Liver (tissue), 9 donors: ENCODE measurements around the gene VEZF1. TPM values are rescaled to one million over a fixed set of nuclear protein-coding genes. Genes with fewer than 3 reads are reported as not detected.
A peak's percentile ranks its signal among the peaks of the same experiment; 100 is the strongest.

ENCODE experiments used
- DNase-seq: peaks from one replicate; pipeline ENCODE4 v3.0.0-alpha.2; 2017; ENCODE audit warnings: low spot score
- H3K27ac ChIP-seq, 2 donors: one replicate each; pipeline ENCODE4 v1.7.0; 2013; ENCODE audit warnings: inconsistent platforms in 2 of 2, low read length in 2 of 2, control low read depth in 1 of 2, low read depth in 1 of 2, mild to moderate bottlenecking in 1 of 2
- H3K27me3 ChIP-seq, 4 donors: one replicate each; pipeline versions ENCODE4 v1.6.1 to v1.7.0; 2013; ENCODE audit warnings: low read length in 3 of 4, inconsistent platforms in 1 of 4, mild to moderate bottlenecking in 1 of 4, moderate library complexity in 1 of 4; ENCODE audit not compliant: control insufficient read depth in 4 of 4, insufficient read depth in 4 of 4
- H3K36me3 ChIP-seq, 4 donors: one replicate each; pipeline versions ENCODE4 v1.6.1 to v1.7.0; 2013; ENCODE audit warnings: low read length in 3 of 4, mild to moderate bottlenecking in 3 of 4, low read depth in 1 of 4, moderate library complexity in 1 of 4; ENCODE audit not compliant: control insufficient read depth in 4 of 4, insufficient read depth in 3 of 4
- H3K4me1 ChIP-seq, 4 donors: one replicate each; pipeline versions ENCODE4 v1.6.1 to v1.7.0; 2013; ENCODE audit warnings: low read length in 3 of 4, mild to moderate bottlenecking in 3 of 4, moderate library complexity in 1 of 4; ENCODE audit not compliant: control insufficient read depth in 4 of 4, insufficient read depth in 4 of 4
- H3K4me3 ChIP-seq, 3 donors: one replicate each; pipeline versions ENCODE4 v1.6.1 to v1.7.0; 2013; ENCODE audit warnings: low read length in 3 of 3, control low read depth in 1 of 3, low read depth in 1 of 3, mild to moderate bottlenecking in 1 of 3
- H3K9ac ChIP-seq, 2 donors: one replicate each; pipeline ENCODE4 v1.7.0; 2013; ENCODE audit warnings: low read length in 2 of 2, mild to moderate bottlenecking in 2 of 2, moderate library complexity in 2 of 2, control low read depth in 1 of 2, low read depth in 1 of 2
- H3K9me3 ChIP-seq, 4 donors: one replicate each; pipeline versions ENCODE4 v1.6.1 to v1.7.0; 2013; ENCODE audit warnings: low read length in 3 of 4; ENCODE audit not compliant: control insufficient read depth in 4 of 4
- ATF3 ChIP-seq: IDR thresholded peaks from 2 replicates; pipeline ENCODE4 v1.6.1; 2016; ENCODE audit warnings: antibody characterized with exemption
- CTCF ChIP-seq: fragments of 150-350 bp; IDR thresholded peaks from 2 replicates; pipeline ENCODE4 v1.5.1; 2017; ENCODE audit warnings: improper control_type of control experiment, low read depth, low read length; ENCODE audit not compliant: missing input control
- EGR1 ChIP-seq, 2 donors: IDR thresholded peaks; 2 replicates each; pipeline ENCODE4 v1.6.1; 2016 to 2018; ENCODE audit warnings: antibody characterized with exemption in 2 of 2, low read depth in 2 of 2
- GABPA ChIP-seq, 2 donors: IDR thresholded peaks in 1 of 2; conservative IDR thresholded peaks in 1 of 2; 2 replicates each; pipeline ENCODE4 v1.6.1; 2016; ENCODE audit warnings: antibody characterized with exemption in 2 of 2, mild to moderate bottlenecking in 1 of 2, moderate library complexity in 1 of 2
- HNF4A ChIP-seq, 2 donors: conservative IDR thresholded peaks; 2 replicates each; pipeline ENCODE4 v1.6.1; 2016; ENCODE audit warnings: antibody characterized with exemption in 2 of 2, mild to moderate bottlenecking in 2 of 2
- HNF4G ChIP-seq: IDR thresholded peaks from 2 replicates; pipeline ENCODE4 v1.6.1; 2016; ENCODE audit warnings: antibody characterized with exemption
- JUND ChIP-seq, 2 donors: IDR thresholded peaks; 2 replicates each; pipeline ENCODE4 v1.6.1; 2016; ENCODE audit warnings: antibody characterized with exemption in 2 of 2
- NR2F2 ChIP-seq: IDR thresholded peaks from 2 replicates; pipeline ENCODE4 v1.6.1; 2016; ENCODE audit warnings: antibody characterized with exemption
- RAD21 ChIP-seq, 2 donors: IDR thresholded peaks; 2 replicates each; pipeline ENCODE4 v1.6.1; 2016; ENCODE audit warnings: antibody characterized with exemption in 2 of 2, mild to moderate bottlenecking in 2 of 2
- RXRA ChIP-seq, 2 donors: IDR thresholded peaks; 2 replicates each; pipeline ENCODE4 v1.6.1; 2017 to 2018; ENCODE audit warnings: antibody characterized with exemption in 2 of 2, mild to moderate bottlenecking in 1 of 2
- SP1 ChIP-seq: IDR thresholded peaks from 2 replicates; pipeline ENCODE4 v1.6.1; 2018; ENCODE audit warnings: antibody characterized with exemption, mild to moderate bottlenecking
- YY1 ChIP-seq: IDR thresholded peaks from 2 replicates; pipeline ENCODE4 v1.6.1; 2016; ENCODE audit warnings: antibody characterized with exemption, mild to moderate bottlenecking
- ZBTB33 ChIP-seq: IDR thresholded peaks from 2 replicates; pipeline ENCODE4 v1.6.1; 2016; ENCODE audit warnings: antibody characterized with exemption
- WGBS: extraction: QIAGEN DNeasy Blood & Tissue Kit; methylation state at CpG from one replicate; pipeline ENCODE4 v1.1.7; 2013; 5-methylcytosine and 5-hydroxymethylcytosine counted together
- polyA plus RNA-seq, 2 donors: library from polyadenylated mRNA; stranded (reverse) in 1 of 2; unstranded in 1 of 2; fragments of 200-250 nt in 1 of 2; fragments of >200 nt in 1 of 2; fragmentation: Nextera tagmentation in 1 of 2; extraction: Ambion mirVana in 1 of 2; gene quantifications; one replicate each; pipeline versions ENCODE4 v1.2.1 to v1.2.3, GENCODE V29; 2013 to 2015
- total RNA-seq, 2 donors: library from RNA; depleted of rRNA; stranded (reverse); fragments of >200 nt; gene quantifications; one replicate each; pipeline ENCODE4 v1.2.3, GENCODE V29; 2014
- TF ChIP-seq, protein P1 (sequence below): IDR thresholded peaks from 2 replicates; pipeline ENCODE4 v1.6.1; 2016; ENCODE audit warnings: antibody characterized with exemption
- donor health status: healthy.
- donor health status: healthy.
- donor health status: healthy.
- donor health status: healthy.
- donor health status: healthy.

VEZF1 gene
- total and polyA plus RNA-seq, 4 donors, result 7.9 to 26.2 (median 11.4) TPM

DNA sequence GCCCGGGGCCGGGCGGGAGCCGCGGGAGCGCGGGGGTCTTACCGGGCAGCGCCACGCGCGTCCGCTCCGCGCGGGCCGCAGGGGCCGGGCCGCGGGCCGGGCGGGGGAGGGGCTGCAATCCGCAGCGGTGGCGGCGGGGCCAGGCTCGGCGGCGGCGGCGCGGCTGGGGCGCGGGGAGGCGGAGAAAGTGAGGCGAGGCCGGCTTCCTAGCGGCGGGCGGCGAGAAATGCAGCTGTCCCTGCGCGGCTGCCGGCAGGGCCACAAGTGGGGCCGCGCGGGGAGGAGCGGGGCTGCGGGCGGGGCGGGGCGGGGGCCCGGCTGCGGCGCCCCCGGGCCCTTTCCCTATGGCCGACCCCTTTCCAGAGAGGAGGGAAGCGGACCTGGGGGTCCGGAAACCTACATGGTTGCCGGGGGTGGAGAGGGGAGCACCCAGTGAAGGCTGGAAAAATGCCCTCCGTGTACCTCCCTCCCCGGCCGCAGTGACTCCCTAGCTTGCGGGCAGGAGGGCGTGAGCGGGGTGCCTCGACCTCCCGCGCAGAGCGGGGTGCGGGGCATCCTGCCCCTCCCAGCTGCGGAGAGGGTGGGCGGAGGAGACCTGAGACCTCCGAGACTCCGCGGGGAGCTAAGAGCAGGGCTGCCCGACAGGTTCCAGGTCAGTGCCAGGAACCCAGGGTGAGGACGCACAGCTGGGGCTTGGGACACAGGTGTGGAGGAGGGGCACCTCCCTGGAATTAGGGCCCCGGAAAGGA lies 32.7 kb downstream of the VEZF1 start, which contains the start of gene CUEDC1:
Gene CUEDC1 (minus strand): TSS at position 230 of the 749 bp plus-strand sequence. CDS start 69,848 bp downstream, outside the sequence.
- 1% methylated on average over 79 of the region's 79 CpGs for WGBS
- peak within 1 kb of the TSS; percentile 46 to 89 (median 65) for H3K4me3 ChIP-seq
- H3K27me3 ChIP-seq, result no peaks in the 10 kb centered on the region
- no peaks in the 10 kb centered on the region for H3K9me3 ChIP-seq
- no peak for TF ChIP-seq JUND (IDR thresholded peaks at IDR 0.05)
- no peak for TF ChIP-seq RXRA (IDR thresholded peaks at IDR 0.05)
- no peak for TF ChIP-seq HNF4A (conservative IDR thresholded peaks at IDR 0.05)
- no peak for TF ChIP-seq GABPA (IDR thresholded peaks at IDR 0.05 in 1 of 2, conservative IDR thresholded peaks at IDR 0.05 in 1 of 2)
- no peak for TF ChIP-seq EGR1 (IDR thresholded peaks at IDR 0.05; ENCODE audit: low read depth in 2 of 2)
- no peak for TF ChIP-seq NR2F2
- no peak for TF ChIP-seq HNF4G
- peak; percentile 45 for TF ChIP-seq CTCF
- peaks cover 8 to 24% (median 20%) of the 10 kb centered on the region in 4 donors for H3K4me1 ChIP-seq
- no peaks in the 10 kb centered on the region for H3K36me3 ChIP-seq
- DNase-seq, result peak; percentile 66
- H3K27ac ChIP-seq, result peak within 1 kb of the TSS; percentile 57 to 69
- no peak within 1 kb of the TSS for H3K9ac ChIP-seq

DNA sequence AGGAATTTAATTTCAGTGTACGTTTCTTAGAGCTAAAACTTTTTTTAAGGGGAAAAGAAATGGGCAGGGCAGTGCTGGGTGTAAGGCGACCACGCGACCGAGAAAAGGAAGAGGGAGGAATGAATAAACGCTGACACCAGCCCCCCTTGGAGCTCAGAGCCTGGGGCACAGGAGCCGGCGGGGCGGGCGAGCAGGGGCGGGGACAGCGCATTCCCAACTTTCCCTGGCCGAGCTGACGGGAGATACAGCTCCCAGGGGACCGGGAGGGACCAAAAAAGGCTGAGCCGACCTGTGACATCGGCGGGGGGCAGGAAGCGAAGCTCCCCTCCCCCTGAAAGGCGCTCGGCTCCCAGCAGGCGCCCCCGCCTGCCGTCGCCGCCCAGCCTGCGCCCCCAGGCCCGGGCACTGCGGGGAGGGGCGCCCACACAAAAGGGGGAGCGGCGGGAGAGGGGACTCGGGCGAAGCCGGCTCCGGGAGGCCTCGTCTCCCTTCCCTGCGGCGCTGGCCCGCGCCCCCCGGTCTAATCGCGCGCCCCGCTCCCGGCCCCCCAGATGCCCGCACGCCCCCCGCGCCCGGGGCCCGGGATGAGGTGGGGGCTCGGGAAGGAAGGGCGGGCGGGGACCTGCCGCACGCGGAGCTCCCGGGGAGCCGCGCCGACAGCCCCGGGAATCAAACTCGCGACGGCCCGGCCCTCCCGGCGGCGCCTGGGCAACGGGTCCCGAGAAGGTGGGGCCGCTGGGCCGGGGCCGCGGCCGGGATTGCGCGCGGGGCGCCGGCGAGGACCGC lies 33.5 kb downstream of the VEZF1 start:
- Histone ChIP-seq H3K27me3 (no peaks in the 10 kb centered on the region), H3K9ac (no peak overlapping the region), H3K9me3 (no peaks in the 10 kb centered on the region), H3K27ac (peak overlapping the region; percentile 57 to 69), H3K4me1 (peaks cover 8 to 24% (median 20%) of the 10 kb centered on the region in 4 donors), H3K4me3 (peak overlapping the region; percentile 46 to 89 (median 62)), H3K36me3 (no peaks in the 10 kb centered on the region)
- 4% methylated on average over 85 of the region's 85 CpGs for WGBS
- no peak for TF ChIP-seq JUND (IDR thresholded peaks at IDR 0.05)
- TF ChIP-seq ZBTB33, result no peak
- TF ChIP-seq SP1, result no peak
- no peak for TF ChIP-seq EGR1 (IDR thresholded peaks at IDR 0.05; ENCODE audit: low read depth in 2 of 2)
- no peak for TF ChIP-seq HNF4G
- TF ChIP-seq, protein P1, sequence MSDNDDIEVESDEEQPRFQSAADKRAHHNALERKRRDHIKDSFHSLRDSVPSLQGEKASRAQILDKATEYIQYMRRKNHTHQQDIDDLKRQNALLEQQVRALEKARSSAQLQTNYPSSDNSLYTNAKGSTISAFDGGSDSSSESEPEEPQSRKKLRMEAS, result no peak
- no peak for TF ChIP-seq CTCF
- no peak for TF ChIP-seq RAD21 (IDR thresholded peaks at IDR 0.05)
- no peak for TF ChIP-seq GABPA (IDR thresholded peaks at IDR 0.05 in 1 of 2, conservative IDR thresholded peaks at IDR 0.05 in 1 of 2)
- no peak for TF ChIP-seq ATF3
- TF ChIP-seq YY1, result no peak
- TF ChIP-seq RXRA (IDR thresholded peaks at IDR 0.05), result no peak
- no peak for DNase-seq
